ENCODE results near the gene HPS1.
A peak's percentile ranks its signal among the peaks of the same experiment; 100 is the strongest.

The HPS1 gene

DNA sequence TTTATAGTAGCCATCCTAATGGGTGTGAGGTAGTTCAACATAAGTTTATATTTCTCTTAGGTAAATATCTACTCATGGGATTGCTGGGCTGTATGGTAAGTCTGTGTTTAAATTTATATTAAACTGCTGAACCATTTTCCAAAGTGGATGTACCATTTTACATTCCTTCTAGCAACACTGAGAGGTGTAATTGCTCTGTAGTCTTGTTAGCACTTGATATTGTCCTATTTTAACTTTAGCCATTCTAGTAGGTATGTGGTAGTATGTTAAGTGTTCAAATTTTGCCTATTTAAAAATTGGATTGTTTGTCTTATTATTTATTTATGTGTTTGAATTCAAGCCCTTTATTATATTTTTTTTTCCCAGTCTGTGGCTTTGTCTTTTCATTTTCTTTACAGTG, 2.6 kb upstream of the HPS1 start:
- Histone ChIP-seq H3K4me1 (ENCODE audit: control insufficient read depth, insufficient read depth, low read length) (peaks cover 2% of the 10 kb centered on the region), H3K36me3 (ENCODE audit: control insufficient read depth, insufficient read depth, low read length) (peaks cover 13% of the 10 kb centered on the region), H3K4me3 (ENCODE audit: low read depth, low read length) (no peak overlapping the region), H3K9me3 (ENCODE audit: control insufficient read depth, insufficient read depth, low read depth, low read length) (no peaks in the 10 kb centered on the region), H3K9ac (ENCODE audit: low read length) (no peak overlapping the region), H3K27ac (ENCODE audit: low read depth, low read length) (no peak overlapping the region), H3K27me3 (ENCODE audit: control insufficient read depth, insufficient read depth, low read length) (no peaks in the 10 kb centered on the region)

DNA sequence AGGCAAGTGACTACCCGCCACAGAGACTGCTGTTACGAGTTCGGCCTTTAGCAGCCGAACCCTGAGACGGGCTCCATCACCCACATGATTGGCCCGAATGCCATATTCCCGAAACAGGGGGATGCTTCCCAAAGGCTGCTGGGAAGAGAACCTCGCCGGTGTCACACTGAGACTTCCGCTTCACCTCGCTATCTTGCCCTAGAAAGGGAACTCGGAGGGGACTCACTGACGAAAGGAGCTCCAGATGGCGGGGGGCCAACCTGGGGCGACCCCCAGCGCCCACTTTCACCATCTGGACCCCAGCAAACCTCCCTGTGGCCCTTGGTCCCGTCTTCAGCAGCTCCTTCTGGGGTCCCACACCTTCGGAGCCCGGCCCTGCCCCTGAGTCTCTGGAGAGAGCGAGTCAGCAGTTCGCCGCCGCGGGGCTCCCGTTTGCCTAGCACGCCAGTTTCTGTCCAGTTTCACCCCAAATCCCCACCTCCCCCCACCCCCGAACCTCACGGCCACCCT, 529 bp downstream of the HPS1 start:
- Histone ChIP-seq H3K4me1 (ENCODE audit: control insufficient read depth, insufficient read depth, low read length) (no peaks in the 10 kb centered on the region; the same call in 1 of the 2 replicates), H3K27ac (ENCODE audit: low read depth, low read length) (peak overlapping the region; percentile 72; the same call in 1 of the 2 replicates), H3K4me3 (ENCODE audit: low read depth, low read length) (peak overlapping the region; percentile 82), H3K9ac (ENCODE audit: low read length) (peak overlapping the region; percentile 83), H3K9me3 (ENCODE audit: control insufficient read depth, insufficient read depth, low read depth, low read length) (no peaks in the 10 kb centered on the region), H3K27me3 (ENCODE audit: control insufficient read depth, insufficient read depth, low read length) (no peaks in the 10 kb centered on the region), H3K36me3 (ENCODE audit: control insufficient read depth, insufficient read depth, low read length) (peaks cover 42% of the 10 kb centered on the region)

DNA sequence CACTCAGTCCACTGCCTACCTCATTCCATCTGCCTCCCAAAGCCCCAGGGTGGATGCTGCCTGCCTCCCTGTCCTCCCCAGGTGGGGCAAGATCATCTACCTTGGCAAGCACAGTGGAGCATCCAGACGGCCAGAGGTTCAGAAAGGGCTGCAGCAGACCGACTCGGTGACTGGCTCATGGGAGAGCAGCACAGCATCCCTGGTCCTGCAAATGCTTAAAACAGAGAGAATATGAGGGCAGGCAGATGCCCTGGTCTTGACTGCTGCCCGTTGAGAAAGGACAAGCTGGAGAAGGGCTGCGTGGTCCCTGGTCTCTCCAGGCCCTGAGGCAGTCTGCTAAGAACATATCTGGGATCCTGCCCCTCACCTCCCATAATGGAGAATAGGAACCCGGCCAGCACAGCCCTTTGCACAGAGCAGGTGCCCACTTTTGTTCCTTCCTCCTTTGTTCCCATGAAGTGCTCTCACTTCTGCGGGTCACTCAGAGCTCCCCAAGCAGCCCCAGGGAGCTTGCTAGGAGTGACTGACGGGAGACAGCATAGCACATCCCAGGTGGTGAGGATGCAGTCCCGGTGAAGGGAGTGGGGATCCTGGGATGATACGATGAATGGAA, 1.4 kb downstream of the HPS1 start:
- Histone ChIP-seq H3K36me3 (ENCODE audit: control insufficient read depth, insufficient read depth, low read length) (peaks cover 49% of the 10 kb centered on the region), H3K9ac (ENCODE audit: low read length) (peak overlapping the region; percentile 83), H3K27me3 (ENCODE audit: control insufficient read depth, insufficient read depth, low read length) (no peaks in the 10 kb centered on the region), H3K9me3 (ENCODE audit: control insufficient read depth, insufficient read depth, low read depth, low read length) (no peaks in the 10 kb centered on the region; the same call in 1 of the 2 replicates), H3K4me1 (ENCODE audit: control insufficient read depth, insufficient read depth, low read length) (no peaks in the 10 kb centered on the region; the same call in 1 of the 2 replicates), H3K27ac (ENCODE audit: low read depth, low read length) (no peak overlapping the region), H3K4me3 (ENCODE audit: low read depth, low read length) (peak overlapping the region; percentile 82; the same call in 1 of the 2 replicates)

DNA sequence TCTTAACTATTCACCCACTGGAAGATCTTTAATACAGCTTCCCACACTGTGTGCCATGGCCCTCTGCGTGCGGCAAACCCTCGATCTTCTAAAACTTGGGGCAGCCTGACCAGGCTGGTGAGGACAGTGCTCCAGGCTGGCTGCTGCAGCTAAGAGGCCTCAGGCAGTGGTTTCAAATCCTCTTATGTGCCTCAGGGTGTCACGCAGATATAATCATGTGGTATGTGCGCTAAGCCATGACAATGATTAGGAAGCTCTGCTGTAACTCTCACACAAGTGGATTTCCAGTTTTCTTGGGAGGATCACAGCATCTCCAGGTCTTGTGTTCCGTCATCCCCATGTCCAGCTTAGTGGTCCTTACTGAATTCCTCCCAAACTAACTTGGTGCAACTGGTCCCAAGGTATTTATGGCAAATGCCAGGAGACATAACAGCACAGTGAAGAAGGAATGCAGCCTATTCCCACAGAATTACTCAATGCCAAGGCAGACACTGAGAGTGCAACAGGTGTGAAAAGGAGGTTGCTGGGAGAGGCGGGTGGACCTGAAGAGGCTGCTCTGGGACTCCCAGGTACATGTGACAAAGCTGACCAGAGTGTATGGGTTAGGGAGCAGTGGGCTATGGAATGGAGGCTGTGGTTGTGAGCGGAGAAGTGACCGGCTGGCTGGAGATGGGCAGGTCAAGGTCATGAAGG, 2.3 kb downstream of the HPS1 start:
- Histone ChIP-seq H3K36me3 (ENCODE audit: control insufficient read depth, insufficient read depth, low read length) (peaks cover 58% of the 10 kb centered on the region), H3K4me3 (ENCODE audit: low read depth, low read length) (no peak overlapping the region), H3K9ac (ENCODE audit: low read length) (no peak overlapping the region), H3K27ac (ENCODE audit: low read depth, low read length) (no peak overlapping the region), H3K27me3 (ENCODE audit: control insufficient read depth, insufficient read depth, low read length) (no peaks in the 10 kb centered on the region), H3K9me3 (ENCODE audit: control insufficient read depth, insufficient read depth, low read depth, low read length) (peaks cover 4% of the 10 kb centered on the region; the same call in 1 of the 2 replicates), H3K4me1 (ENCODE audit: control insufficient read depth, insufficient read depth, low read length) (no peaks in the 10 kb centered on the region; the same call in 1 of the 2 replicates)

DNA sequence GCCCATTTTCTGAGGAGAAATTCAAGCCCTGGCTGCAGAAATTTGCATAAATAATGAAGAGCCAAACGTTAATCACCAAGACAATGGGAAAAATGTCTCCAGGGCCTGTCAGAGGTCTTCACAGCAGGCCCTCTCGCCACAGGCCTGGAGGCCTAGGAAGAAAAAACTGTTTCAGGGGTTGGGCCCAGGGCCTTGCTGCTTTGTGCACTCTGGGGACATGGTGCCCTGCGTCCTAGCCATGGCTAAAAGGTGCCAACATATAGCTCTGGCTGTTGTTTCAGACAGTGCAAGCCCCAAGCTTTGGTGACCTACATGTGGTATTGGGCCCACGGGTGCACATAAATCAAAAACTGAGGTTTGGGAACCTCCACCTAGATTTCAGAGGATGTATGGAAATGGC, 8.0 kb downstream of the HPS1 start:
- Histone ChIP-seq H3K9ac (ENCODE audit: low read length) (no peak overlapping the region), H3K36me3 (ENCODE audit: control insufficient read depth, insufficient read depth, low read length) (peaks cover 72% of the 10 kb centered on the region), H3K4me1 (ENCODE audit: control insufficient read depth, insufficient read depth, low read length) (no peaks in the 10 kb centered on the region), H3K9me3 (ENCODE audit: control insufficient read depth, insufficient read depth, low read depth, low read length) (peaks cover 12% of the 10 kb centered on the region), H3K27me3 (ENCODE audit: control insufficient read depth, insufficient read depth, low read length) (no peaks in the 10 kb centered on the region), H3K4me3 (ENCODE audit: low read depth, low read length) (no peak overlapping the region), H3K27ac (ENCODE audit: low read depth, low read length) (no peak overlapping the region)

DNA sequence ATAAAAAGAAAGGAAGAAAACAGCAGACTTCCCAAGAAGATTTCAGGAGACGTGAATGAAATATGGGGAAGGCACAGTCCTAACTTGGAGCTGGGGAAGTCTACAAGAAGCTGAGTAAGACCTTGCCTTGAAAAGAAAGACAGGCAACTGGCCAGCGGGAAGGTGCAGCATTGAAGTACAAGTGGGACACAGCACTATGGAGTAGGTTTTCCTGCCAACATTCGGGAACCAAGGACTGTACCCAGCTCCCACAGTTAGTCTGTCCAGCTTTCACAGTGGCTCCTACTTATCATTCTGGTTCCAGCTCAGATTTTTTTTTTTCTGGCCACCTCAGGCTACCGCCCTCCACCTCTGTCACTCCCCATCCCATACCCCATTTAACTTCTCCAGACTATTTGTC, 10.0 kb downstream of the HPS1 start:
- no peak overlapping the region for H3K27ac ChIP-seq (ENCODE audit: low read depth, low read length)
- H3K36me3 ChIP-seq (ENCODE audit: control insufficient read depth, insufficient read depth, low read length), result peaks cover 70% of the 10 kb centered on the region
- no peak overlapping the region for H3K4me3 ChIP-seq (ENCODE audit: low read depth, low read length)
- no peak overlapping the region for H3K9ac ChIP-seq (ENCODE audit: low read length)
- H3K27me3 ChIP-seq (ENCODE audit: control insufficient read depth, insufficient read depth, low read length), result no peaks in the 10 kb centered on the region
- no peaks in the 10 kb centered on the region for H3K4me1 ChIP-seq (ENCODE audit: control insufficient read depth, insufficient read depth, low read length)
- H3K9me3 ChIP-seq (ENCODE audit: control insufficient read depth, insufficient read depth, low read depth, low read length), result peaks cover 16% of the 10 kb centered on the region

DNA sequence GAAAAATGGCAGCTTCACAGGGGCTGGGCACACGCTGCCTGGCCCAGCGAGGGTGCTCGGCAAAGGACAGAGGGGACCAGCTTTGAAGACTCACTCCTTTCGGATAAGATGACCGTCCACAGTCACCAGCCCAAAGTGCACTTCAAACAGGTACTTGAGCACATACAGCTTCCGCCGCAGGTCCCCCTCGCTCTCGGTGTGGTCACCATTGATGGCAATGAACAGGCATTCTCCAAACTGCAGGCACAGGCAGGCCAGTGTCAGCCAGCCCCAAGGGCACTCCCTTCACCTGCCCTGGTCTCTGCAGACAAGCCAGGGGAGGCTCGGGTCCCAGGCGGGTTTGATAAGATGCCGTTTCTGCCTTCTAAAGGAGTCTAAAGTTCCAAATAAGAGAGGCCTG, 11.6 kb downstream of the HPS1 start:
- Histone ChIP-seq H3K9ac (ENCODE audit: low read length) (no peak overlapping the region), H3K27ac (ENCODE audit: low read depth, low read length) (no peak overlapping the region), H3K9me3 (ENCODE audit: control insufficient read depth, insufficient read depth, low read depth, low read length) (peaks cover 16% of the 10 kb centered on the region), H3K27me3 (ENCODE audit: control insufficient read depth, insufficient read depth, low read length) (no peaks in the 10 kb centered on the region), H3K36me3 (ENCODE audit: control insufficient read depth, insufficient read depth, low read length) (peaks cover 70% of the 10 kb centered on the region), H3K4me1 (ENCODE audit: control insufficient read depth, insufficient read depth, low read length) (no peaks in the 10 kb centered on the region), H3K4me3 (ENCODE audit: low read depth, low read length) (no peak overlapping the region)

DNA sequence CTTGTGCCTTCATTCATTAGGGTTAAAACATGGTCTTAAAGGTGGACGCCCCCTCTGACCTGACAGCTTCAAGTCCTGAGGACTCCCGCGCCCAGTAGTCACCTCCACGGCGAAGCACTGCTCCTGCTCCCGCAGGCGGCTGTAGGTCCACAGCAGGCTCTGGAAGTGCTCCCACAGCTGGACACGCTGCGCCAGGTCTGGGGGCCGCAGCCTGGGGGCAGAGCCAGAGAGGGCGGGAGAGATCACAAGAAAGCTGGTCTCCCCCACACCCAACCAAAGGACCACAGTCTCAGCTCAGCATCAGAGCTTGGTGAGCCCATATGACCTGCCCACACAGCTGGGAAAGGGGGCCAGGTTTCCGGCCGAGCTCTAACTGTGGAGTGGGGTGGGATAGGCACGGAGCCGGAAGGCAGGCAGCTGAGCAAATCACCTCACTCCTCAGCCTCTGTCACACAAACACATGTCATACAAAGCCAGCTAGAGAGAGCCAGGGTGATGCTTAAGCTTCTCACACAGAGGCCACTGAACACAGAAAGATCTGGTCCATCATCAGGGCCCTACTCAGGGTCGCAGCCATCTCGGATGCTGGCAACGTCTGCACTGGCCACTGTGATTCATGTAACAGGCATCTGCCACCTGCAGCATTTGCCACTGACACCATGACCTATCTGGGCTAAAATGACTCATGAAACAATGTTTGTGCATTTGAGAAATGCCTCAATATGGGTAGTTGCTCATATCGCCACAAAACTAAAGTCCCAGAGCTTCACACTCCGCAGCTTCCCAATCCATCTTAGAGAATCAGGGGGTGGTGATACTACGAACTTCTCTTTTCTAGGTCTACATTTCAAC, 12.6 kb downstream of the HPS1 start:
- Histone ChIP-seq H3K9ac (ENCODE audit: low read length) (no peak overlapping the region), H3K4me1 (ENCODE audit: control insufficient read depth, insufficient read depth, low read length) (no peaks in the 10 kb centered on the region), H3K4me3 (ENCODE audit: low read depth, low read length) (no peak overlapping the region), H3K9me3 (ENCODE audit: control insufficient read depth, insufficient read depth, low read depth, low read length) (peaks cover 8% of the 10 kb centered on the region), H3K36me3 (ENCODE audit: control insufficient read depth, insufficient read depth, low read length) (peaks cover 70% of the 10 kb centered on the region), H3K27me3 (ENCODE audit: control insufficient read depth, insufficient read depth, low read length) (no peaks in the 10 kb centered on the region), H3K27ac (ENCODE audit: low read depth, low read length) (no peak overlapping the region)

DNA sequence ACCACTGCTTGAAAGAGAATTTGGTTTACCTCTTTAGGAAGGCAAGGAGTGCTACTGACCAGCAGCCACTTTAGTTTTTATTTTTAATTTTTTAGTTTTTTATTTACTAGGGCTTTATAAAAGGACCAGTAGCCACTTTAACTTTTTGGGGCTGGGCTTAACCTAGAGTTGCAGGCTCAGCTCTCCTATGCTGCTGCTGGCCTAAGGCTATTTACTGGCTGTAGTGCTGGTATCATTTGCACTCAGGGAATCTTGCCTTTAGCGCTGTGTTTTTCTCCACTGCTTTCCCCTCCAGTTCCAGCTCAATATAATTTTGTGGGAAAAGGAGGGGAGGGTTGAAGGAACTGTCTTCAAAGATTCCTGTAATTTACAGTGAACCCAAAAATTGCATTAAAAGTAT, 13.4 kb downstream of the HPS1 start:
- H3K27me3 ChIP-seq (ENCODE audit: control insufficient read depth, insufficient read depth, low read length), result no peaks in the 10 kb centered on the region
- no peak overlapping the region for H3K27ac ChIP-seq (ENCODE audit: low read depth, low read length)
- H3K4me3 ChIP-seq (ENCODE audit: low read depth, low read length), result no peak overlapping the region
- H3K4me1 ChIP-seq (ENCODE audit: control insufficient read depth, insufficient read depth, low read length), result no peaks in the 10 kb centered on the region
- peaks cover 65% of the 10 kb centered on the region for H3K36me3 ChIP-seq (ENCODE audit: control insufficient read depth, insufficient read depth, low read length)
- 0 out of 2 replicates have a peak, but pooled peaks cover 3% of the 10 kb centered on the region for H3K9me3 ChIP-seq (ENCODE audit: control insufficient read depth, insufficient read depth, low read depth, low read length)
- no peak overlapping the region for H3K9ac ChIP-seq (ENCODE audit: low read length)

DNA sequence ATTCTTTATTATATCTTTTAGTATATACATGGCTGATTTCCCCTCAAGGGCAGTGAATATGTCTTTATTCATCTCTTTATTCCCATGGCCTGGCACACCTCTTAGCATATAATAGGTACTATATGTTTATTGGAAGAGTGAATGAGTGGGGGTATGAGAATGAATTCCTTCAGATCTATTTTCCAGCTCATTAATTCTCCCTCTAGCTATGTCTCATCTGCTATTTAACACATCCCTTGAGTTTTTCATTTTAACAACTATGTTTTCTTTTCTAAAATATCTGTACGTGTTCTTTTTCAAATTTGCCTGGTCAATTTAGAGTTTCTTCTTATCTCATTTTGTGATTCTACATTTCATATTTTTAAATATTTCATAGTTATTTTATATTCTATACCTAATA, 14.4 kb downstream of the HPS1 start:
- no peak overlapping the region for H3K9ac ChIP-seq (ENCODE audit: low read length)
- H3K36me3 ChIP-seq (ENCODE audit: control insufficient read depth, insufficient read depth, low read length), result peaks cover 62% of the 10 kb centered on the region
- H3K27me3 ChIP-seq (ENCODE audit: control insufficient read depth, insufficient read depth, low read length), result no peaks in the 10 kb centered on the region
- H3K4me3 ChIP-seq (ENCODE audit: low read depth, low read length), result no peak overlapping the region
- no peaks in the 10 kb centered on the region for H3K4me1 ChIP-seq (ENCODE audit: control insufficient read depth, insufficient read depth, low read length)
- 0 out of 2 replicates have a peak, but pooled peaks cover 3% of the 10 kb centered on the region for H3K9me3 ChIP-seq (ENCODE audit: control insufficient read depth, insufficient read depth, low read depth, low read length)
- H3K27ac ChIP-seq (ENCODE audit: low read depth, low read length), result no peak overlapping the region
